H9 (cell line): Measurements from ENCODE around the gene SP100. TPM values are rescaled to one million over a fixed set of nuclear protein-coding genes. Genes with fewer than 3 reads are reported as not detected.

Source experiments
- DNase-seq: peaks from one replicate; pipeline ENCODE4 v3.0.0-alpha.2; 2017
- H2AFZ ChIP-seq: one replicate; pipeline ENCODE4 v1.6.1; 2013; ENCODE audit warnings: mild to moderate bottlenecking, low read length, control low read depth, moderate library complexity
- H2AK5ac ChIP-seq: 2 replicates; pipeline ENCODE4 v1.6.1; 2013; ENCODE audit warnings: low read length, control low read depth, mixed read lengths; ENCODE audit not compliant: insufficient read length
- H2BK120ac ChIP-seq: one replicate; pipeline ENCODE4 v1.6.1; 2013; ENCODE audit warnings: low read depth, mild to moderate bottlenecking, low read length, control low read depth, inconsistent platforms; ENCODE audit not compliant: poor library complexity, severe bottlenecking
- H2BK12ac ChIP-seq: 2 replicates; pipeline ENCODE4 v1.6.1; 2013; ENCODE audit warnings: low read length, control low read depth, mixed read lengths, low read depth; ENCODE audit not compliant: insufficient read length
- H2BK15ac ChIP-seq: 2 replicates; pipeline ENCODE4 v1.6.1; 2013; ENCODE audit warnings: low read depth, low read length, control low read depth
- H2BK20ac ChIP-seq: one replicate; pipeline ENCODE4 v1.6.1; 2013; ENCODE audit warnings: low read depth, mild to moderate bottlenecking, low read length, control low read depth, inconsistent platforms; ENCODE audit not compliant: poor library complexity, severe bottlenecking
- H2BK5ac ChIP-seq: 2 replicates; pipeline ENCODE4 v1.6.1; 2013; ENCODE audit warnings: low read length, control low read depth, mixed read lengths; ENCODE audit not compliant: insufficient read length
- H3K14ac ChIP-seq: 2 replicates; pipeline ENCODE4 v1.6.1; 2013; ENCODE audit warnings: low read length, control low read depth; ENCODE audit not compliant: insufficient read depth
- H3K18ac ChIP-seq: 2 replicates; pipeline ENCODE4 v1.6.1; 2013; ENCODE audit warnings: low read depth, mild to moderate bottlenecking, mixed read lengths, low read length, control low read depth; ENCODE audit not compliant: insufficient read length
- H3K23ac ChIP-seq: 2 replicates; pipeline ENCODE4 v1.6.1; 2013; ENCODE audit warnings: low read length, control low read depth, mixed read lengths, low read depth; ENCODE audit not compliant: insufficient read length
- H3K23me2 ChIP-seq: 2 replicates; pipeline ENCODE4 v1.6.1; 2013; ENCODE audit warnings: low read depth, mild to moderate bottlenecking, mixed read lengths, low read length, control low read depth; ENCODE audit not compliant: insufficient read length, poor library complexity, severe bottlenecking
- H3K27ac ChIP-seq: 2 replicates; pipeline ENCODE4 v1.5.1; 2013; ENCODE audit warnings: low read length, control low read depth, mixed read lengths, low read depth; ENCODE audit not compliant: insufficient read length
- H3K27me3 ChIP-seq: 2 replicates; pipeline ENCODE4 v1.6.1; 2013; ENCODE audit warnings: low read length, control low read depth, inconsistent platforms; ENCODE audit not compliant: insufficient read depth
- H3K4ac ChIP-seq: 2 replicates; pipeline ENCODE4 v1.6.1; 2013; ENCODE audit warnings: low read depth, mild to moderate bottlenecking, control low read depth, inconsistent platforms, low read length, moderate library complexity
- H3K4me1 ChIP-seq: 2 replicates; pipeline ENCODE4 v1.6.1; 2013; ENCODE audit warnings: low read length, control low read depth, inconsistent platforms; ENCODE audit not compliant: insufficient read depth
- H3K4me2 ChIP-seq: 2 replicates; pipeline ENCODE4 v1.6.1; 2013; ENCODE audit warnings: low read length, control low read depth, mixed read lengths; ENCODE audit not compliant: insufficient read length, insufficient read depth
- H3K56ac ChIP-seq: 2 replicates; pipeline ENCODE4 v1.6.1; 2013; ENCODE audit warnings: low read depth, mild to moderate bottlenecking, mixed read lengths, low read length, control low read depth; ENCODE audit not compliant: insufficient read length
- H3K79me1 ChIP-seq: 2 replicates; pipeline ENCODE4 v1.6.1; 2013; ENCODE audit warnings: low read depth, mild to moderate bottlenecking, moderate library complexity, low read length, control low read depth, inconsistent platforms; ENCODE audit not compliant: insufficient read depth, poor library complexity, severe bottlenecking
- H3K79me2 ChIP-seq: 2 replicates; pipeline ENCODE4 v1.6.1; 2013; ENCODE audit warnings: low read length, control low read depth, inconsistent platforms; ENCODE audit not compliant: insufficient read depth
- H3K9ac ChIP-seq: 2 replicates; pipeline ENCODE4 v1.6.1; 2013; ENCODE audit warnings: low read length, control low read depth, mixed read lengths; ENCODE audit not compliant: insufficient read length; ENCODE audit errors: extremely low read depth
- H3K9me3 ChIP-seq: one replicate; pipeline ENCODE4 v1.6.1; 2013; ENCODE audit warnings: low read depth, low read length, inconsistent platforms; ENCODE audit not compliant: control insufficient read depth
- H3T11ph ChIP-seq: one replicate; pipeline ENCODE4 v1.6.1; 2013; ENCODE audit warnings: mild to moderate bottlenecking, low read length, control low read depth, inconsistent platforms
- H4K20me1 ChIP-seq: one replicate; pipeline ENCODE4 v1.6.1; 2013; ENCODE audit not compliant: control insufficient read depth, insufficient read length, insufficient read depth
- H4K5ac ChIP-seq: 2 replicates; pipeline ENCODE4 v1.6.1; 2013; ENCODE audit warnings: low read depth, mild to moderate bottlenecking, mixed read lengths, low read length, control low read depth; ENCODE audit not compliant: insufficient read length
- H4K8ac ChIP-seq: replicated peaks from 2 replicates; pipeline ENCODE4 v1.6.1; 2013; ENCODE audit warnings: low read length, control low read depth, mixed read lengths, low read depth; ENCODE audit not compliant: insufficient read length
- H4K91ac ChIP-seq: 2 replicates; pipeline ENCODE4 v1.6.1; 2013; ENCODE audit warnings: low read depth, mild to moderate bottlenecking, moderate library complexity, mixed read lengths, low read length, control low read depth; ENCODE audit not compliant: insufficient read length
- H3K27ac Mint-ChIP-seq, 3 experiments: 2 replicates in 2 of 3; 3 replicates in 1 of 3; pipeline ENCODE4 v1.8.0; 2020 to 2021; ENCODE audit warnings: mixed read lengths in 3 of 3, mild to moderate bottlenecking in 1 of 3, moderate library complexity in 1 of 3
- H3K27me3 Mint-ChIP-seq: 2 replicates; pipeline ENCODE4 v1.8.0; 2021; ENCODE audit warnings: low read depth, mild to moderate bottlenecking, moderate library complexity, mixed read lengths
- H3K36me3 Mint-ChIP-seq, 3 experiments: 2 replicates in 2 of 3; 3 replicates in 1 of 3; pipeline ENCODE4 v1.8.0; 2020 to 2021; ENCODE audit warnings: low read depth in 3 of 3, mixed read lengths in 3 of 3; ENCODE audit not compliant: insufficient read depth in 1 of 3
- H3K4me1 Mint-ChIP-seq, 2 experiments: 2 replicates each; pipeline ENCODE4 v1.8.0; 2020; ENCODE audit warnings: mixed read lengths in 2 of 2
- H3K4me3 Mint-ChIP-seq, 2 experiments: 2 replicates in 1 of 2; 3 replicates in 1 of 2; pipeline ENCODE4 v1.8.0; 2020 to 2021; ENCODE audit warnings: mild to moderate bottlenecking in 2 of 2, mixed read lengths in 2 of 2, moderate library complexity in 1 of 2
- H3K9me3 Mint-ChIP-seq, 2 experiments: 2 replicates in 1 of 2; 3 replicates in 1 of 2; pipeline ENCODE4 v1.8.0; 2020; ENCODE audit warnings: mild to moderate bottlenecking in 2 of 2, mixed read lengths in 2 of 2, moderate library complexity in 1 of 2
- total RNA-seq: library from RNA; stranded (reverse); gene quantifications from 2 replicates; pipeline ENCODE4 v1.2.1, GENCODE V29; 2021
- TF ChIP-seq, protein P1 (sequence below): fragments of 200-600 bp; sonication (generic); conservative IDR thresholded peaks from 3 replicates; pipeline ENCODE4 v1.8.0; 2021; ENCODE audit warnings: antibody characterized with exemption, mild to moderate bottlenecking

SP100 gene
- total RNA-seq, 1 experiment from 2014 or later = 0.28 TPM

DNA sequence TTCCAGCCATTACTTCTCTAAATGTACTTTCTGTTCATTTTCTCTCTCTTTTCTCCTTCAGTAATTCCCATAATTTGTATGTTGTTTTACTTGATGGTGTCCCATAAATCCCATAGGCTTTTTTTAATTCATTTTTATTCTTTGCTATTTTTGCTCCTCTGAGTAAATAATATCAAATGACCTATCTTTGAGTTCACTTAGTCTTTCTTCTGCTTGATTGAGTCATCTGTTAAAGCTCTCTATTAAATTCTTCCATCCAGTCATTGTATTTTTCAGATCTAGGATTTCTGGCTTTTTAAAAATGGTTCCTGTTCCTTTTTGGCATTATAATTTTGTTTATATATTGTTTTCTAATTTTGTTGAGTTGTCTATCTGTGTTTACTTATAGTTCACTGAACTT, 13.5 kb downstream of the SP100 start:
- Histone ChIP-seq H4K91ac (no peak overlapping the region), H3K9me3 (no peaks in the 10 kb centered on the region), H3K79me2 (no peaks in the 10 kb centered on the region), H3K4me2 (no peak overlapping the region), H3K27ac (no peak overlapping the region), H3K14ac (no peak overlapping the region), H2BK20ac (no peak overlapping the region), H3K56ac (no peak overlapping the region), H2BK120ac (no peak overlapping the region), H4K8ac (no peak overlapping the region), H3T11ph (no peak overlapping the region), H4K5ac (no peak overlapping the region), H3K23me2 (no peaks in the 10 kb centered on the region), H3K18ac (no peak overlapping the region), H3K79me1 (no peaks in the 10 kb centered on the region), H4K20me1 (no peaks in the 10 kb centered on the region), H2AK5ac (no peak overlapping the region), H2BK12ac (no peak overlapping the region), H2AFZ (no peak overlapping the region), H3K4me1 (no peaks in the 10 kb centered on the region), H2BK15ac (no peak overlapping the region), H3K27me3 (no peaks in the 10 kb centered on the region), H2BK5ac (no peak overlapping the region), H3K9ac (no peak overlapping the region), H3K23ac (no peak overlapping the region), H3K4ac (no peak overlapping the region)
- Mint-ChIP-seq H3K27me3 (no peaks in the 10 kb centered on the region; the same call in 1 of the 2 replicates), H3K4me1 (no peaks in the 10 kb centered on the region), H3K27ac (no peak overlapping the region), H3K9me3 (peaks cover 8 to 10% of the 10 kb centered on the region in 2 experiments; a peak in 4 of 5 replicates), H3K4me3 (no peak overlapping the region), H3K36me3 (peaks cover 1 to 12% (median 4%) of the 10 kb centered on the region in 3 experiments; a peak in 4 of 7 replicates)
- TF ChIP-seq, protein P1, sequence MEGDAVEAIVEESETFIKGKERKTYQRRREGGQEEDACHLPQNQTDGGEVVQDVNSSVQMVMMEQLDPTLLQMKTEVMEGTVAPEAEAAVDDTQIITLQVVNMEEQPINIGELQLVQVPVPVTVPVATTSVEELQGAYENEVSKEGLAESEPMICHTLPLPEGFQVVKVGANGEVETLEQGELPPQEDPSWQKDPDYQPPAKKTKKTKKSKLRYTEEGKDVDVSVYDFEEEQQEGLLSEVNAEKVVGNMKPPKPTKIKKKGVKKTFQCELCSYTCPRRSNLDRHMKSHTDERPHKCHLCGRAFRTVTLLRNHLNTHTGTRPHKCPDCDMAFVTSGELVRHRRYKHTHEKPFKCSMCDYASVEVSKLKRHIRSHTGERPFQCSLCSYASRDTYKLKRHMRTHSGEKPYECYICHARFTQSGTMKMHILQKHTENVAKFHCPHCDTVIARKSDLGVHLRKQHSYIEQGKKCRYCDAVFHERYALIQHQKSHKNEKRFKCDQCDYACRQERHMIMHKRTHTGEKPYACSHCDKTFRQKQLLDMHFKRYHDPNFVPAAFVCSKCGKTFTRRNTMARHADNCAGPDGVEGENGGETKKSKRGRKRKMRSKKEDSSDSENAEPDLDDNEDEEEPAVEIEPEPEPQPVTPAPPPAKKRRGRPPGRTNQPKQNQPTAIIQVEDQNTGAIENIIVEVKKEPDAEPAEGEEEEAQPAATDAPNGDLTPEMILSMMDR = no peak
- no peak for DNase-seq
